HTERT RPE-1 (cell line): Measurements from ENCODE around the gene KIAA0930.

ENCODE experiments used
- in situ Hi-C: fragments of 300-500 bp; cut with MboI; formaldehyde crosslinking; loops from 4 replicates; pipeline ENCODE4 v1.14.3; 2020; ENCODE audit warnings: low sequenced_read_pairs

KIAA0930 gene

DNA sequence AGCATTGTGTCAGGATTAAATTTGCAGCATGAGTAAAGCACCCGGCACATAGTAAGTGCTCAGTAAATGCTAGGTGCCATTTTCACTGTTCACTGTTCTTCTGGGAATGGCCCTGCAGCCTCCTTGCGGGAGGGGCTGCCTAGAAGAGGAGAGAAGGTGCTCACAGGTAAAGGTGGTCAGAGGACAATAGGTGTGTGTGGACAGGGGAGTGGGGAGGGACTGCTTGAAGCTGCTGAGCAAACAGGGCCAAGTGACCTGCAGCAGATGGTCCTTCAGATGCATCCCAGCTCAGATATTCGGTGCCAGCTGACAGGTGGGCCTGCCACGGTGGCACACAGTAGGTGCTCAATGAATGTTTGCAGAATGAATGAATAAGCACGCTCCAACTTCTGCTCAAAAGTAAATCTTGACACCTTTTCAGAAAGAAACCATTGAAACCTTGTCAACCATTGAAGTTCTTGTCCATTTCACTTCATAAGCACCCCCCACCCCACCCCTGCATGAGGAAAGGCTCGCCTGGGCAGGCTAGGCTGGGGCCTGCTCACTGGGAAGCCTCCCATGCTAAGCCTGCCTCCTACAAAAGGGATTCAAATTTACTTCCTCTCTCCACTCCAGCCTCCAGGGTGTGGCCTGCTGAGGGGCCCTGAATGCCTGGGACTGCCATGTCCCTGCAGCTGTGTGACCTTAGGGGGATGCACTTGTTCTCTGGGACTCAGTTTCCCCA, 1.6 kb downstream of the KIAA0930 start:
- in situ Hi-C loops = no loop called here

DNA sequence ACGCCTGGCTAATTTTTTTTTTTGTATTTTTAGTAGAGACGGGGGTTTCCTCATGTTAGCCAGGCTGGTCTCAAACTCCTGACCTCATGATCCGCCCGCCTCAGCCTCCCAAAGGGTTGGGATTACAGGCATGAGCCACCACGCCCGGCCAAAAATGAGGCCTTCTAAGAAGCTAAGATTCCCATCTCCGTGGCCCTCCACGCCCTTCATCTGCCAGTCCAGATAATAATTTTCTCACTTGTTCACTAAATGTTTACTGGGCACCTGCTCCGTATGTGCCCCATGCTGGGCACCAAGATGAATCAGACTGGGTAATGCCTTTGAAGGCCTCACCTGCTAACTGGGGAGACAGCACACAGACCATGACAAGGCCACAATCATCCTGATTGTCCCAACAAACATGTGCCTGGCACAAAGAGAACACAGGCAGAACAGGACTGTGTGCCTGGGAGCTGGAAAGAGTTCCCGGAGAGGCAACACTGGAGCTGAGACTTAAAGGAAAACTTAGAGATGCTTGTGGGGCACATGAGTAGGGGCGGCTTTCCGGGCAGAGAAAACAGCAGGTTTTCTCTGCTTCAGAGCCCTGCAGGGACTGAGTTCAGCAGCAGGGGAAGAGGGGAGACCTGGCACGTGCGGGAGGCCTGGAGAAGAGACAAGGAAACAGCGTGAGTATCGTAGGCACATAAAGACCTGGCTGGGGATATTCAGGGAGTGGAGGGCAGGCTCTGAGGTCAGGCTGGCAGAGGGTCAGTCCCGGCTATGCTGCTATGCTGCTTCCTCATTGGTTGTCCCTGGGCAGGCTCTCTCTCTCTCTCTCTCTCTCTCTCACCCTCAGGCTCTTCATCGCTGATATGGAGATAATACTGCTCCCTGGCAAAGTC, 2.4 kb downstream of the KIAA0930 start:
- in situ Hi-C loops = no loop called here

DNA sequence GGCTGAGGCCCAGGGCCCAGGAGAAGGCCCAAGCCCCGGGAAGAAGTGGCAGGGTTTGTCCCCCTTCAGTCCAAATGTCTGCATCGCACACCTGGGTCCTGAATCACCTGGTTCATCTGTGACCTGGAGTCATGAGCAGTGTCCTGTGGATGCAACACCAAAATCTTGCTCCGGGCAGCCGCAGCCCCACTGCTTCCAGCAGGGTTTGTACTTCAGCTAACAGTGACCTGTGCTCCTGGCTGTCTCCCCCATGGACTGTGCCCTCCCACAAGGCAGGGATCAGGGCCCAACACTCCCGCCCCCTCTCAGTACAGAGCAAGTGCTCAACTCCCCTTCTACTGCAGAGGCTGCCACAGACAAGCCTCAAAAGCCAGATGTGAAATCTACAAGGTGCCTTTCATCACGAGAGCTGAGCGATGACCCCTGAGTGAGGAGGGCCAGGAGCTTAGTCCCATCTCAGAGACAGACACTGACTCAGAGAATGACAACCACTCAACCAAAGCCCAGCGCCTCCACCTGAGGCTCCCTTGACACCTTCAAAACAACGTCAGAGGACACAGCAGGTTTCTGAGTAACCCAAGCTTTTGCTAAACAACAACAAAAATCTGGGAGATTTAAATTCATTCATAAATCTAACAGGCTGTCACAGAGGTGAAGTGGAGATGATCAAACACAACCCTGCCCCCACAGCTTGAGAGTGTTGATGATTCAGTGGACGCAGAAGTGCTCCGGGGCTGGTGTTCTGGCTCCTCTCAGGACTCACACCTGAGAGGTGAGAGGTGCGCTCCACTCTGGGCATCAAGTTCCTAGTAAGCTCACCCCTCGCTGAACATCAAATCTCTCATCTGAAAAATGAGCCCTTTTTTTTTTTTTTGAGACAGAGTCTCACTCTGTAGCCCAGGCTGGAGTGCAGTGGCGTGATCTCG, 3.4 kb downstream of the KIAA0930 start:
- in situ Hi-C loops = no loop called here

DNA sequence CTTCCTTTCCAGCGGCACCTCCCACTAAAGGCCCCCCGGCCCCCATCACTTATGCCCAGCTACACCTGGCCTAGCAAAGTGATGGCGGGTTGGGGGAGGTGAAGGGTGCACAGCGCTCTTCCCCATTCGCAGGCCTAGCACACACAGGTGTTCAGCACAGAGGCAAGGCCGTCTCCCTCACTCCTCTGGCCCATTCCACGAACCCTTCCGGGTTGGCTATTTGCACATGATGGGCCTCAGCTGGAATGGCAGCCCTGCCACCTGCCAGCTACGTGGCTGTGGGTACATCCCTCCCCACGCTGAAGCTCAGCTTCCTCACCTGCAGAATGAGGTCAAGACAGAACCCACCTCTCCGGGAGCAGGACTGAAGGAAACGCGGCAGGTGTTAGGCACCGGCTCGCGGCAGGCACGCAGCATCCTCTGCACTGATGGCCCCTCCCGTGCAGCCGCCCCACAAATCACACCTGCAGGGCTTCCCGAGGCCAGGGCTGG, 4.8 kb downstream of the KIAA0930 start:
- in situ Hi-C loops = no loop called here

DNA sequence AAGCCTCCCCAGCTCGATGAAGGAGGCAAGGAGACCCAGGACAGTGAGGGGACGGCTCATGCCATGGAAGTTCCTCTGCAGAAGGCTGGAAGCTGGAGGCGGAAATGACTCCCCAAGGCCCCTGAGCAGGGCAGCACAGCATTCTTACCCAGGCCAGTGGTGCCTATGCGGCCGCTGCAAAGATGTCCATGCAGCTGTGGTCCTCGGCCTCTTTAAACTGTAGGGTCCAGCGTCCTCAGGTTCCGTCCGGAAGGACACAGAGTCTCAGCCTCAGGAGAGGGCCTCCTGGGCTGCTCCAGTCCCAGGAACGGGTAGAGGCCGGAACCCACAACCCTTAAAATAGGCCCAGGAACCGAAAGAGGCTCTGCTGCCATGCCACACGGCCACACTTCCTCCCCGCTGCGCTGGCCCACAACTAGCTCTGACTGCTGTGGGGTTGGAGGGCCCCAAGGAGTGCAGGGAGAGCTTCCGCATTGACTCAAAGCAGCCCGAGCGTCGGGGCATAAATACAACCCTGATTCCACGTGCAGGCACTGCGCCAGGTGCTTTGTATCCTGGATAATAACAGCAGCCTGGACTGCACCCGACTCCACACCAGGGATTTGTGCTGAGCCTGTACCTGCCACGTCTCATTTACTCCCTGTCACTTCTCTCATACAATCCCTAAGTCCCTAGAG, 5.5 kb downstream of the KIAA0930 start:
- in situ Hi-C loops = no loop called here

DNA sequence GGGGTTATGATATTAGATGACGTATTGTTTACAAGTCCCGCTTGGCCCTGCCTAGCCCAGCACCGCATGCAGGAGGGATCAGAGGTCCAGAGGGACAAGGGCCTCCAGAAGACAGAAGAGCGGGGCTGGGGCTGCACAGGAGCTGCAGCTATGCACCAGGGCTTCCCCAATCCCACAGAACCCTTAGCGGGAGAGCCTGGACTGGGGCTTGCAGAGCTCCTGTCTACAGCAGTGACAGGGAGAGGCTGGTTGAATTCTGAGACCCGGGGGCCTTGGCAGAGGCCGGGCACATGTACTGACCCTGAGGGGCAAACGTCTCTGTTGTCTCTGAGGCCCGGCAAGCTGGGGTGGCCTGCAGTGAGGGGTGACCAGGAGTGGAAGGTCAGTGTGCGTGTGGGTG, 6.9 kb downstream of the KIAA0930 start:
- in situ Hi-C loops = no loop called here

DNA sequence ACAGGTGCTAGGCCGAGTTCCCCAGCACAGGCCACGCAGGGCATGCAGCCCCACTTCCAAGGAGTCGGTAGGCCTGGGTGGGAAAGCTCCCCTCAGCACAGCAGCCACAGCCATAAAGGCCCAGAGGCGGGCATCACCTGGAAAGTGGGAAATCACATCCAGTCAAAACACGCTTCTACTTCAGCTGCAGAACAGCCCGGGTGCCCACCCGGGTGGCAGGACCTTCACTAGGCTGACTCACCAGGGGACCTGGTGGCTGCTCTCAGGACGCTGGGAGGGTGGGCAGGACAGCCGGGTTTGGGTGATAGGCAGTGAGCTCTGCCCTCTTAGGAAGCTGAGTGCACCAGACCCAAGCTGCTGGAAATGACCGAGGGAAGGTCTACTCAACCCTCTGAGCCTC, 7.3 kb downstream of the KIAA0930 start:
- in situ Hi-C loops = no loop called here

DNA sequence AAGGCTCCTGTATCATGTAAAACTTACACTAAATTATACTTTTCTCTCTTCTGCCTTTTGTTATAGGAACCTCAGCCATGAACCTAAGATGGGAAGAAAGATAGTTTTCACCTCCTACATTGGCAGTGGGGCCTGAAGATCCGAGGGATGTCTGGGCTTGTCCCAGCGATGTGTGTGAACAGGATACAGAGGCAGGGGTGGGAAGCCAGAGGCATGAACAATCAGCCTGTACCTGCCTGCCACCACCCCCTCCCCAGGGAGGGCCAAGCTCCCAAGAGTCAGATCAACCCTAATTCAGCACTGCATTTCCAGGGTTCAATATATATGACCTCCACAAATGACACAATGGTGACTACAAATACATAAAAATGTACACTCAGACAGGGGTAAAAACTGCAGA, 9.4 kb downstream of the KIAA0930 start:
- in situ Hi-C loops = no loop called here

DNA sequence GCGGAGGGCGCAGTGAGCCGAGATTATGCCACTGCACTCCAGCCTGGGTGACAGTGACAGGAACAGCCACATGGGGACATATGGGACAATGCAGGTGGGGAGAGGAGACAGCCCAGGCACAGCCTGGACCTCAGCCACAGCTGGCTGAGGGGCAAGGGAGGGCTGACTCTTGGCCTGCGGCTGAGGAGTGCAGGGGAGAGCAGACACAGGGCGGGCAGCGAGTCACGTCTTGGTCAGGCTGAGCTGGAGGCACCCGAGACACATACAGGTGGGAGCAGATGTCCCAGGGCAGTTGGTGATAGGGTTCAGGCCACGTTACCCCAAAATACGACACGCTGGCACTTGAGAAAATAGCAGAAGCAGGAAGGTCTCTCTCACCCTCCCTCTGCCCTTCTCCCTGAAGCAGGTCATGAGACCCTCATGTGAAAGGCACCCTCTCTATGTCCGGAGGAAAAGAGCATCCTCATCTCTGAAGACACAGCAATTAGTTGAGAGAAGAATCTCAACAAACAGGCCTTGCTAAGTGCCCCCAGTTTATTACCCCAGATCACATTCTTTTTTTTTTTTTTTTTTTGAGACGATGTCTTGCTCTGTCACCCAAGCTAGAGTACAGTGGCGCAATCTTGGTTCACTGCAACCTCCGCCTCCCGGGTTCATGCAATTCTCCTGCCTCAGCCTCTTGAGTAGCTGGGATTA, 10.5 kb downstream of the KIAA0930 start:
- in situ Hi-C loops = no loop called here

DNA sequence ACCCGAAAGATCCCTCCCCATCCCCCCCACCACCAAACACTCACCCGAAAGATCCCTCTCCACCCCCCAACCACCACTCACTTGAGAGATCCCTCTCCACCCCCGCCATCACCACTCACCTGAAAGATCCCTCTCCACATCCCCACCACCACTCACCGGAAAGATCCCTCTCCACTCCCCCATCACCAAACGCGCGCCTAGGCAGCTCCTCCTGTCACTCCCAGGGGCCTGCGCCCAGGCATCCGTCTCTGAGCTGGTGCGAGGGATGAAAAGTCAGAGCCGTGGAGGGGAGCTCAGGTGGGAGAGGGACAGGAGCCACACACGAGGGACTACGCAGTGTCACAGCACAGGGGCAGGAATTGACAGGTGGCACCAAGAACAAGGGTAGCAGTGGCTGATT, 11.5 kb downstream of the KIAA0930 start:
- in situ Hi-C loops = no loop called here

DNA sequence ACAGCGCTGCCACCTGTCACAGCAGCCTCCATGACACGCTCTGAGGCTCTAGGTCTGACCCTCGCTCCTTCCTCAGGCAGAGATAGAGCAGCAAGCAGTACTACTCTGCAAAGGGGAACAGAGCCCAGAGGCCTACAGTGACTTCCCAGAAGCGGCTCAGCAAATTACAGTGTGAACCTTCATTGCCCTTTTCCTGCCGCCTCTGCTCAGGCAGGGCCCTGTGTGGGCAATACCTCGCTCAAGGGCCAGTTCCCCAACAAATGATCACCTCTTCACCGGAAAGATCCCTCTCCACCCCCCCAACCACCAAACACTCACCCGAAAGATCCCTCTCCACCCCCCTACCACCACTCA, 12.3 kb downstream of the KIAA0930 start:
- in situ Hi-C loops = no loop called here

DNA sequence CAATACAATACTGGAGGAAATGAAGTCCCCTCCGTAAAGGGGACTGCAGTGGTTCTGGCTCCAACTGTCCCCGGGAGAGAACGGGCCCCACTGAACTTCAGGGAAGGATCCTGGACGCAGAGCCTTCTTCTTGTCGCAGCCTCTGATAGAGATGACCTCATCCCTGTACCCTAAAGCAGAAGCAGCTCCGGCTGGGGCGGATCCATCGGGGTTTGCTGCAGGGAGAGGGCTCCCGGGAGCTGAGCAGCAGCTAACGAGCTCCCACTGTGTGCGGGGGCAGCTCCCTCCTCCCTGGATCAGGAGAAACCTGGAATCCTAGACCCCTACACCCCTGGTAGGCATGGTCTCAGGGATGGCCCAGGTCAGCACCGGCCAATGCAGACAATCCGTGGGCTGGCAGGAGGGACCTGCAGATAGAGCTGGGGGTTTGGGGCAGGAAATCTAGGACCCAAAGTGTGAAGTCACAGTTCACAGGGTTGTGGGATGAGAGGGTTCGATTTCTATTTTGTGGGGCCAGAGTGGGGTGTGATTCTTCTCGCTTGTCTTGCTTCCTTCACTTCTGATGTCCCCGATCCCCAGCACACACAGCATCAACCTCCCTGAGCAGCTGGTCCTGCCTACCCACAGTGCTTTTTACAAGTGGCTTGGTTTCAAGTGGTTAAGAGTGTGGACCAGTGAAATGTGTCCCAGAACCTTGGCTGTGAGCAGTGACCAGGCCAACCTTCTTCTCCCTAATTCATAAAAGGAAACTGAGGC, 12.9 kb downstream of the KIAA0930 start:
- in situ Hi-C loops = no loop called here

DNA sequence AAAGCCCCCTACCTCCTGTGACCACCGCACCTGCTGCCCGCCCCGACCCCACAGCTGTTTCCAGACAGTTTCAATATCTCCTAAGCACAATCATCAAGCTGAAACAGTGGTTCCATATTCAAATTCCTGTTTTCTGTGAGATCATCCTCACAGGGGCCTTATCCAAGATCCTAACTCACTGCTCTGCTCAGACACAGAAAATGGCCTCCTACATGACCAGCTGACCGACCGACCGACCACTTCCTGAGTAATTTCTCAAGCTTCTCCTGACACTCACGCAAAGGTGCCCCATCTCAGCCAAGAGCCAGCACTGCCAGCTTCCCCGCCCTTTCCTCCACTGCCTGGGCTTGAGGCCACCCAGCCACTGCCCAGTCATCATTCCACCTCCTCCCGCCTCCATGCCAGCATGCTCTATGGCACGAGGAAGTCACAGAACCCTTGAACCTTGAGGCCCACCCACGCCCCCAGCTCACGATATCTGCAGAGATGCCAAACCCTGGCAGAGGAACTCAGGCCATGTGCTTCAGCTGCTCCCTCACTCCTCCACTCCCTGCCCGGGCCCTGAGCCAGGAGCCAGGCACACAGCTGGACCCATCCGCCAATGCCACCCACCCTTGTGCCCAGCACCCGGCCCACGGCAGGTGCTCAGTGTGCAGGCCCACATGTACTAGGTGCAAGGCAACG, 14.0 kb downstream of the KIAA0930 start:
- in situ Hi-C loops = no loop called here

DNA sequence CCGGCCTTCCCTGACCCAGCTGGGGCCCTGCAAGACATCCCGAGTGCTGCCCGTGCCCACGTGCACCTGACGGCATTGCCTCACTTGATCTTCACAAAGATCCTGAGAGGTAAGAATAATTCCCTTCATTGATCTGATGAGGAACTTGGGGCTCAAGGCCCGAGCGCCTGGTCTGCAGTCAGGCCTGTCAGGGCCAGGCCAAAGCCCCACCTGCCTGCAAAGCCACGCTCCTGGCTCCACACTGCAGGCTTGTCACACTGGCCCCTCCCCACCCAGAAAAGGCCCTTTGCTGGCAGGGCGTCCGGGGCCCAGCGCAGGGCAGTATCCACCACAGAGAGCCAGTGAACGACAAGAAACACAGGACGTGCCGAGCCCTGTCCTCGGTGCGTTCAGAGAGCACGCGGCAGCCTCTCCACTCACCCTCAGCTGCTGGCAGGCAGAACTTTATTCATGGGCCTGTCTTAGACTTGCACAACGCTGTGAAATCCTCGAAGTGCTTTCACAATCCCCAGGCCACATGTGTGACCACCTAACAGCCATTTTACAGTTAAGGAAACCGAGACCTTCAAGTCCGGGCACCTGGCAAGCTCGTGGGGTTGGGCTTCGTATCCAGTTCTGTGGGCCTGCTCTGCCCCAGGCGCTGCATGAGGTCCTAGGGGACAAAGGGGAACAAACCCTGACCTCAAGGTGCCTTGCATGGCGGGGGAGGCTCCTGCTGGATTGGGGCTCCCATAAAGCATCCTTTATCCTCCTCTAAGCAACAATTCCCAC, 14.8 kb downstream of the KIAA0930 start:
- in situ Hi-C loops = no loop called here

DNA sequence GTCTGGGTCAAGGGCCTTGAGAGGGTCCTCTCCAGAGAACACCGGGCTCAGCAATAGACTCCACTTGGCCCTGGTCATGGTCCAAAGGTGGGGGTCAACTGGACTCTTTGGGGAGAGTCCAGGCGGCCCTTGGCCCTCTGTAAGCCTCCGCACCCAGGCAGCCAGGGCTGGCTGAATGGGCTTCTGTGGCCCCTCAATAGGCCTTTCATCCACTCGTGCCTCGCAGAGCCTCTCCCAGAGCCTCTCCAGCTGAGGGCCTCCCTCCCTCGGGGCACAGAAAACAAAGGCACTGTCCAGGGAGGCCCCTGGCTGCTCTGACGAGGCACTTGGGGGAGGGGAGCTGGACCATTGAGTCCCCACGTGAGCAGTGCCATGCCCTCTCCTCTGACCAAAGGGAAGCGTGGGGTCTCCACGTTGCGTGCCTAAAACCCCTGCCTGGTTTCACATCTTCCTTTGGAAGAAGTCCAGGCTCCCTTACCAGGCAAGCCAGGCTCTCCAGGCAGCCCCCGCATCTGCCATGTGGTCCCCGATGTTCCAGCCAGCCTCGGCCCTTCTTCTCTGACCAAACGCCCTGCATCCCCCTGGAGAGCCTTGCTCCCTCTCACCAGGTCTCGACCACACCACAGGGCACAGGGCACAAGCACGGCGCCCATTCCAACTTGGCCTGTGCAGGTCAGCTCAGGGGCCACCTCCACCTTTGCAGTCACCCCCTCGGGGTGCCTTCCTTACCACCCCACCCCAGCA, 15.5 kb downstream of the KIAA0930 start:
- in situ Hi-C loops = no loop called here

DNA sequence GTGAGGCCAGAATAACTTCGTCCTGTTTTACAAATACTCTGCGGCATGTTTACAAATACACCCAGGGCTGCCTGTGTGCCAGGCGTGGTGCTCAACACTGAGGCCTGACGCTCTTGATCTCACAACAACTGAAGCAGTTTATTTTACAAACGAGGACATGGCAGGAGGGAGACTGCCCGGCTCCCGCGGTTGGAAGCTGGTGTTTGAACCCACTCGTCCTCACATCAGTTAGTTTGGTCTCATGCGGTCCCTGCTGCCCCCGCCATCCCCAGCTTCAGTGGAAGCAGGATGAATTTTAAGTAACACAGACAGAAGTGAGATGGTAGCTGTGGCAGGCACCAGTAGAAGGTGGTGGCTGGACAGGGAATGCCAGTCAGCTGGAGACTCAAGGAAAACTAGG, 16.4 kb downstream of the KIAA0930 start:
- in situ Hi-C loops = no loop called here
